ENCODE measurements around the gene SIGMAR1. TPM values are rescaled to one million over a fixed set of nuclear protein-coding genes. Genes with fewer than 3 reads are reported as not detected.

Gene SIGMAR1
- total RNA-seq, 1 donor from 2014 or later, result 77.1 TPM

Other genes starting within 250 kb of the SIGMAR1 start
- 24.0 TPM for gene FAM219A, start 179.2 kb downstream of the SIGMAR1 start, total RNA-seq
- gene DNAI1, start 179.0 kb downstream of the SIGMAR1 start, total RNA-seq, result 0.52 TPM
- gene ENHO, start 114.8 kb downstream of the SIGMAR1 start, total RNA-seq, result 1.7 TPM
- gene CNTFR, start 48.1 kb downstream of the SIGMAR1 start, total RNA-seq, result 23.0 TPM
- 28.7 TPM for gene RPP25L, start 25.7 kb downstream of the SIGMAR1 start, total RNA-seq
- 81.9 TPM for gene DCTN3, start 17.3 kb downstream of the SIGMAR1 start, total RNA-seq
- gene ARID3C, start 8.7 kb downstream of the SIGMAR1 start, total RNA-seq, result not detected
- gene GALT, start 8.9 kb upstream of the SIGMAR1 start, total RNA-seq, result 63.6 TPM
- gene IL11RA, start 14.4 kb upstream of the SIGMAR1 start, total RNA-seq, result 37.0 TPM
- not detected for gene CCL27, start 24.9 kb upstream of the SIGMAR1 start, total RNA-seq
- 4.1 TPM for gene CCL19, start 53.5 kb upstream of the SIGMAR1 start, total RNA-seq
- 30.2 TPM for gene CCL21, start 72.3 kb upstream of the SIGMAR1 start, total RNA-seq

All from mucosa of gallbladder (tissue), 1 donor.